BLaER1 treated with 17β-estradiol and CSF1 and Interleukin-3, amounts not matched to agents 10 nM and 100 nM (cell line): ENCODE data around the gene PRR33.

Experiments
- H3K27ac ChIP-seq, 11 experiments: shearing (Covaris generic); formaldehyde crosslinking; 2 replicates each; pipeline ENCODE4 v1.8.1; 2022
- H3K27me3 ChIP-seq, 11 experiments: shearing (Covaris generic); formaldehyde crosslinking; 2 replicates each; pipeline ENCODE4 v1.8.1; 2022
- H3K36me3 ChIP-seq, 11 experiments: shearing (Covaris generic); formaldehyde crosslinking; 2 replicates each; pipeline ENCODE4 v1.8.1; 2022
- H3K4me1 ChIP-seq, 10 experiments: shearing (Covaris generic); formaldehyde crosslinking; 2 replicates each; pipeline ENCODE4 v1.8.1; 2022
- H3K4me2 ChIP-seq, 11 experiments: shearing (Covaris generic); formaldehyde crosslinking; 2 replicates each; pipeline ENCODE4 v1.8.1; 2022
- H3K4me3 ChIP-seq, 10 experiments: shearing (Covaris generic); formaldehyde crosslinking; 2 replicates each; pipeline ENCODE4 v1.8.1; 2022
- H3K9ac ChIP-seq, 11 experiments: shearing (Covaris generic); formaldehyde crosslinking; 2 replicates each; pipeline ENCODE4 v1.8.1; 2022
- H3K9me3 ChIP-seq, 11 experiments: shearing (Covaris generic); formaldehyde crosslinking; replicated peaks in 1 of 11; 2 replicates each; pipeline ENCODE4 v1.8.1; 2022
- H4K20me1 ChIP-seq, 11 experiments: shearing (Covaris generic); formaldehyde crosslinking; 2 replicates each; pipeline ENCODE4 v1.8.1; 2022
- Cebpa-rat ChIP-seq, 11 experiments: shearing (Covaris generic); IDR thresholded peaks; 2 replicates each; pipeline ENCODE4 v1.8.1; 2022

PRR33 gene

GRCh38 chr11:1896468-1896867 is 4.8 kb upstream of the PRR33 start:
- H3K27me3 ChIP-seq: no peaks in the 10 kb centered on the region; a peak in 1 of 22 replicates
- H3K9me3 ChIP-seq: no peaks in the 10 kb centered on the region
- H3K4me2 ChIP-seq: peak overlapping the region; percentile 57 to 81 (median 72)

GRCh38 chr11:1894759-1895158 is 3.1 kb upstream of the PRR33 start:
- H3K4me3 ChIP-seq: no peak overlapping the region
- peaks cover 0 to 6% (median 0%) of the 10 kb centered on the region in 11 experiments; a peak in 3 of 22 replicates for H3K27me3 ChIP-seq
- H3K9me3 ChIP-seq: no peaks in the 10 kb centered on the region

More at GRCh38 chr11:1896468-1896867, 4.8 kb upstream of the PRR33 start:
- peak overlapping the region in 4 of 10 experiments; percentile 18 to 46 (median 37); a peak in 6 of 20 replicates for H3K4me3 ChIP-seq
- H3K27ac ChIP-seq: peak overlapping the region in 10 of 11 experiments; percentile 25 to 73 (median 54); a peak in 17 of 22 replicates
- H3K4me1 ChIP-seq: peaks cover 18 to 32% (median 27%) of the 10 kb centered on the region in 10 experiments
- no peaks in the 10 kb centered on the region for H4K20me1 ChIP-seq
- H3K9ac ChIP-seq: peak overlapping the region in 9 of 11 experiments; percentile 12 to 65 (median 44); a peak in 12 of 22 replicates
- H3K36me3 ChIP-seq: no peaks in the 10 kb centered on the region
- no peak for TF ChIP-seq Cebpa-rat (IDR thresholded peaks at IDR 0.05)

GRCh38 chr11:1893581-1894359 is 2.1 kb upstream of the PRR33 start:
- Histone ChIP-seq H3K36me3 (no peaks in the 10 kb centered on the region), H3K27ac (no peak overlapping the region), H3K4me2 (no peak overlapping the region), H3K4me3 (no peak overlapping the region), H3K4me1 (peaks cover 45 to 59% (median 54%) of the 10 kb centered on the region in 10 experiments), H3K9ac (no peak overlapping the region), H4K20me1 (no peaks in the 10 kb centered on the region), H3K27me3 (peaks cover 0 to 6% (median 0%) of the 10 kb centered on the region in 11 experiments; a peak in 3 of 22 replicates), H3K9me3 (no peaks in the 10 kb centered on the region)
- TF ChIP-seq Cebpa-rat (IDR thresholded peaks at IDR 0.05): no peak

More at GRCh38 chr11:1894759-1895158, 3.1 kb upstream of the PRR33 start:
- H4K20me1 ChIP-seq: no peaks in the 10 kb centered on the region
- peaks cover 35 to 49% (median 44%) of the 10 kb centered on the region in 10 experiments for H3K4me1 ChIP-seq
- no peaks in the 10 kb centered on the region for H3K36me3 ChIP-seq
- H3K27ac ChIP-seq: no peak overlapping the region
- no peak overlapping the region for H3K4me2 ChIP-seq
- TF ChIP-seq Cebpa-rat (IDR thresholded peaks at IDR 0.05): no peak
- H3K9ac ChIP-seq: no peak overlapping the region

- TF ChIP-seq Cebpa-rat (IDR thresholded peaks at IDR 0.05): no peak
- Histone ChIP-seq H3K4me3 (no peak overlapping the region), H3K27ac (no peak overlapping the region), H3K4me2 (peak overlapping the region in 8 of 11 experiments; percentile 98 to 100 (median 100); a peak in 11 of 22 replicates), H3K9ac (no peak overlapping the region), H3K9me3 (no peaks in the 10 kb centered on the region), H3K27me3 (peaks cover 0 to 6% (median 0%) of the 10 kb centered on the region in 11 experiments; a peak in 4 of 22 replicates), H3K4me1 (peaks cover 54 to 66% (median 62%) of the 10 kb centered on the region in 10 experiments), H3K36me3 (no peaks in the 10 kb centered on the region), H4K20me1 (no peaks in the 10 kb centered on the region)
Measured at GRCh38 chr11:1892558-1892957, 863 bp upstream of the PRR33 start.

GRCh38 chr11:1892116-1892515 is 421 bp upstream of the PRR33 start:
- Histone ChIP-seq H3K9me3 (no peaks in the 10 kb centered on the region), H3K36me3 (no peaks in the 10 kb centered on the region), H3K27me3 (peaks cover 0 to 6% (median 0%) of the 10 kb centered on the region in 11 experiments; a peak in 4 of 22 replicates), H4K20me1 (no peaks in the 10 kb centered on the region), H3K27ac (no peak overlapping the region), H3K4me1 (peaks cover 50 to 65% (median 61%) of the 10 kb centered on the region in 10 experiments), H3K4me3 (no peak overlapping the region), H3K4me2 (peak overlapping the region in 9 of 11 experiments; percentile 98 to 100 (median 100); a peak in 18 of 22 replicates), H3K9ac (no peak overlapping the region)
- no peak for TF ChIP-seq Cebpa-rat (IDR thresholded peaks at IDR 0.05)

- Histone ChIP-seq H4K20me1 (no peaks in the 10 kb centered on the region), H3K4me1 (peaks cover 40 to 56% (median 51%) of the 10 kb centered on the region in 10 experiments), H3K9ac (peak overlapping the region; percentile 15 to 81 (median 79); a peak in 19 of 22 replicates), H3K27me3 (peaks cover 0 to 6% (median 0%) of the 10 kb centered on the region in 11 experiments; a peak in 3 of 22 replicates), H3K27ac (peak overlapping the region in 9 of 11 experiments; percentile 74 to 87 (median 83); a peak in 15 of 22 replicates), H3K4me3 (peak overlapping the region in 8 of 10 experiments; percentile 51 to 69 (median 58); a peak in 15 of 20 replicates), H3K36me3 (no peaks in the 10 kb centered on the region; a peak in 1 of 22 replicates), H3K4me2 (peak overlapping the region; percentile 77 to 100 (median 99)), H3K9me3 (no peaks in the 10 kb centered on the region)
- TF ChIP-seq Cebpa-rat (IDR thresholded peaks at IDR 0.05): no peak
Measured at GRCh38 chr11:1890856-1891830, 552 bp downstream of the PRR33 start.

- Histone ChIP-seq H3K4me2 (peak overlapping the region; percentile 77 to 100 (median 99)), H4K20me1 (no peaks in the 10 kb centered on the region), H3K4me1 (peaks cover 40 to 56% (median 51%) of the 10 kb centered on the region in 10 experiments), H3K9me3 (no peaks in the 10 kb centered on the region), H3K27me3 (peaks cover 0 to 6% (median 0%) of the 10 kb centered on the region in 11 experiments; a peak in 3 of 22 replicates), H3K4me3 (peak overlapping the region in 8 of 10 experiments; percentile 51 to 69 (median 58); a peak in 16 of 20 replicates), H3K36me3 (peaks cover 0 to 9% (median 0%) of the 10 kb centered on the region in 11 experiments; a peak in 4 of 22 replicates), H3K9ac (peak overlapping the region; percentile 64 to 81 (median 79); a peak in 21 of 22 replicates), H3K27ac (peak overlapping the region in 10 of 11 experiments; percentile 45 to 87 (median 81); a peak in 20 of 22 replicates)
- no peak for TF ChIP-seq Cebpa-rat (IDR thresholded peaks at IDR 0.05)
Measured at GRCh38 chr11:1889941-1890855, 1.5 kb downstream of the PRR33 start.
